NCI-H1105 treated with DMSO at 0.1 percent for 48 hours (cell line): ENCODE results near the gene ASGR2.
"Not testable (repeated sequence)": the region's sequence is repeated elsewhere in the genome, so short reads cannot be mapped to it uniquely, and the experiment has no call there.

Experiments
- DNase-seq: peaks from one replicate; lab custom pipeline; 2025; lab: John Stamatoyannopoulos, UW

Gene ASGR2

DNA sequence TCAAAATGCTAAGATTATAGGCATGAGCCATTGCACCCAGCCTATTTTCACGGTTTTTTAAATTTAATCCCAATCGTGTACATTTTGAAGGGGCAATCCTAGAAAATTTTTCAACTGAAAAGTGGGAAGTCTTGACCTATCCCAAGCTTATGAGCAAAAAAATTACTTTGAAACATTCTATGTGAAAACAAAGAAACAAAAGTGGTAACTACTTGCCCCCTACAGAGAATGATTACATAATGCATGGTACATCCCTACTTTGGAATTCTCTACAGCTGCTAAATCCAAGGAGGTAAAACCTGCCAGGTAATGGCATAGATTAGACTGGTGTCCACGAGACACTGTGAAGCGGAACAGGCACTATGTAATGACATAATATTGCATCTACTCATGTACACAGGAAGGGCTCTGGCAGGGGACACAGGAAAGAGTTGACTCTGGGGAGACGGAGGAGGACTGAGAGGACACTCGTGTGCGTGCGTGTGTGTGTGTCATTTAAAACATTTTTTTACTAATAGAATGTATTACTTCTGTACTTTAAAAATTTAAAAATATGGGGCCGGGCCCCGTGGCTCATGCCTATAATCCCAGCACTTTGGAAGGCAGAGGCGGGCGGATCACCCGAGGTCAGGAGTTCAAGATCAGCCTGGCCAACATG is 15.7 kb downstream of the ASGR2 start:
- DNase-seq = no peak

DNA sequence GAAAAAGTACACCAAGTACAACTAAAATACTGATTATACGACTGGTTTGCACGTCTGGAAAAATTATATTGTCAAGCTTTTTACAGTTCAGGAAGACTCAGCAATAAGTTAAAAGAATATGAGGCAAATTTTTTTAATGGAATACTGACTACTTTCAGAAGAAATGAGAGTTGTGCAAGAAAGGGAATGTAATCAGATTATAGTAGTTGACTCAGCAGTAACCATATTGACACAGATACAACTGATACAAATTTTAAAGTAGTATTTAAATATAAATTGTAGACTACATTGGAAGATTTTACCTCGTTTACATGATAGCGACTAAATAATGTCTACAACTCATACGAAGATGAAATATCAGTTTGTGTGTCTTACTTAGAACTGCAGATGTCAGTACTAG is 16.7 kb downstream of the ASGR2 start:
- DNase-seq = no peak

DNA sequence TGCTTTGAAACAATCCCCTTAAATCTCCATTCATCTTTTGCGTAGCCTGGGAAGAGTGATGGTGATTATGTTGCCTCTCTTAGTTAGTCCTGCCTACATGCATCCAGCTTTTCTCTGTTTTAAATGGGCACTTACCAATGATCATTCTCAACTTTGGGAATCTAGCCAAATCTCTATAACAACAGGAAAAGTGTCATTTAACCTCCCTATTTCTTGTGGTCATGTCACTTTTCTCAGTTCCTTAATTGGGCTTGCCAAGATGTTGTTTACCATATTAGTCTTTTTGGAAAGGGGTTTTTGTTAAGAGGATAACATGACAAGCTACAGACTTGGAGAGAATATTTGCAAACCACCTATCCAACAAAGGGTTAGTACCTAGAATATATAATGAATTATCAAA is 19.0 kb downstream of the ASGR2 start:
- DNase-seq = peak; percentile 81

DNA sequence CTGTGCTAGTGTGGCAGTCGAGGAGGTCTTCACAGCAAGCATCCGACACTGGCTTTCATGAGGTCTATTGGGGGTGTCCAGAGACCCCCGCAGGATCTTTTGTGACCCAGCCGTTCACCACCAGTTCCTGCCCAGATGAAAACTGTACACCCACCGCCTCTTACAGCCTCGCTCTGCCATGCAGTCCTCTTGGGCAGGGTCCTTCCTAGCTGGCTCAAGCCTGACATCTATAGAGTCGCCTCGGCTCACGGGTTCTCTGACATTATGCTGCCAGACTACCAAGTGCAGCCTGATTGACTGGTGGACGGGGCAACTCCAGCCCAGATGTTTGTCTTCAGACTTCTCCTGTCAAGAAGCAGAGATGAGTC is 20.0 kb downstream of the ASGR2 start:
- no peak for DNase-seq

DNA sequence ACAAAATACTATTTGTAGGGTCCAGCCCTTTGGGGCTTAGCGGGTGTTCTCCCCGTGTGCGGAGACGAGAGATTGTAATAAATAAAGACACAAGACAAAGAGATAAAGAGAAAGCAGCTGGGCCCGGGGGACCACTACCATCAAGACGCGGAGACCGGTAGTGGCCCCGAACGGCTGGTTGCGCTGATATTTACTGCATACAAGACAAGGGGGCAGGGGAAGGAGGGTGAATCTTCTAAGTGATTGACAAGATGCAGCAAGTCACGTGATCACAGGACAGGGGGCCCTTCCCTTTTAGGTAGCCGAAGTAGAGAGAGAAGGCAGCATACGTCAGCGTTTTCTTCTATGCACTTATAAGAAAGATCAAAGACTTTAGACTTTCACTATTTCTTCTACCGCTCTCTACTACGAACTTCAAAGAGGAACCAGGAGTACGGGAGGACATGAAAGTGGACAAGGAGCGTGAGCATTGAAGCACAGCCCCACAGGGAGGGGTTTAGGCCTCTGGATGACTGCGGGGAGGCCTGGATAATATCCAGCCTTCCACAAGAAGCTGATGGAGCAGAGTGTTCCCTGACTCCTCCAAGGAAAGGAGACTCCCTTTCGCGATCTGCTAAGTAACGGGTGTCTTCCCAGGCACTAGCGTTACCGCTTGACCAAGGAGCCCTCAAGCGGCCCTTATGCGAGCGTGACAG is 23.2 kb downstream of the ASGR2 start:
- DNase-seq = not testable (repeated sequence)

DNA sequence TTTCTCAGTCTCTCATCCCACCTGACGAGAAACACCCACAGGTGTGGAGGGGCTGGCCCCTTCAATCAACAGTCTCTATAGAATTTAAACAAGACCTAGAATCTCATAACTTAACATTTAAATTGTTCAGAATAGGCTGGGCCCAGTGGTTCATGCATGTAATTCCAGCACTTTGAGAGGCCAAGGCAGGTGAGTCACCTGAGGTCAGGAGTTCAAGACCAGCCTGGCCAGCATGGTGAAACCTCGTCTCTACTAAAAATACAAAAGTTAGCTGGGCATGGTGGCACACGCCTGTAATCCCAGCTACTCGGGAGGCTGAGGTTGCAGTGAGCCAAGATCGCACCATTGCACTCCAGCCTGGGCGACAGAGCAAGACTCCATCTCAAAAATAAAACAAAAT is 25.1 kb downstream of the ASGR2 start:
- not testable (repeated sequence) for DNase-seq

DNA sequence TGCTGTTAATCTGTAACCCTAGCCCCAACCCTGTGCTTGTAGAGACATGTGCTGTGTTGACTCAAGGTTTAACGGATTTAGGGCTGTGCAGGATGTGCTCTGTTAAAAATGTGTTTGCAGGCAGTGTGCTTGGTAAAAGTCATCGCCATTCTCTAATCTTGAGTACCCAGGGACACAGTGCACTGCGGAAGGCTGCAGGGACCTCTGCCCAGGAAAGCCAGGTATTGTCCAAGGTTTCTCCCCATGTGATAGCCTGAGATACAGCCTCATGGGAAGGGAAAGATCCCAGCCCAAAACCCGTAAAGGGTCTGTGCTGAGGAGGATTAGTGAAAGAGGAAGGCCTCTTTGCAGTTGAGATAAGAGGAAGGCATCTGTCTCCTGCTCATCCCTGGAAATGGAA is 26.2 kb downstream of the ASGR2 start:
- not testable (repeated sequence) for DNase-seq

DNA sequence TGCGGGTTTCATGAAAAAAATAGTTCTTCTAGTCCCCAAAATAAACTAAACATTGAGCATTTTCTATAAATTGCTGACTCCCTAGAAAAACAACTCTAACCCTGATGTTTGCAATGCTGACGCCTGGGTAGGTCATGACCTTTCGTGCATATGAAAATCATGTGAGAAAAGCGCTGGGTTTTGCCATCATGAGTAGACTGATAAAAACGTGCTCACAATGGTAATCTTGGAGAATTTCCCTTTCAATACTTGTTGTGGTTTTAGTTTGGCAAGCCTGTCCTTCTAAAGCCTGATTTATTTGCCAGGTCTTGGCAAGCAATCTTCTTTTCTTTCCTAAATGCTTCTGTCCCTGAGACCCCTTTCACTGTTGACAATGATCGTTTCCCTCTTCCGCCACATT is 30.5 kb downstream of the ASGR2 start:
- no peak for DNase-seq

DNA sequence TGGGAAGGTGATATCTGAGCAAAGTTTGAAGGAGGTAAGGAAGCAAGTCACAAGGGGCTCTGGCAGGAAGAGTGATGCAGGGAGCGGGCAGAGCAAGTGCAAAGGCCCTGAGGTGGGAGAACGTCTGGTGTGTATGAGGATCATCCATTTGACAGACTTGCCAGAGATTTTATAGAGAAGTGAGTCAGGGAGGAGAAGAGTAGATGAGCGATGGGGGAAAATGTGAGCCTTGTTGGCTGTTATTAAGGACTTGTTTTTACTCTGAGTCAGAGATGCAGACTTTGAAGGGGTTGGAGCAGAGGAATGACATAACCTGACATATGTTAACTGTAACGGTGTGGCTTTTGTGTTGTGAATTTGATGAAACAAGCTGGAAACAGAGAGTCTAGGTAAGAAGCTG is 31.0 kb downstream of the ASGR2 start:
- no peak for DNase-seq

DNA sequence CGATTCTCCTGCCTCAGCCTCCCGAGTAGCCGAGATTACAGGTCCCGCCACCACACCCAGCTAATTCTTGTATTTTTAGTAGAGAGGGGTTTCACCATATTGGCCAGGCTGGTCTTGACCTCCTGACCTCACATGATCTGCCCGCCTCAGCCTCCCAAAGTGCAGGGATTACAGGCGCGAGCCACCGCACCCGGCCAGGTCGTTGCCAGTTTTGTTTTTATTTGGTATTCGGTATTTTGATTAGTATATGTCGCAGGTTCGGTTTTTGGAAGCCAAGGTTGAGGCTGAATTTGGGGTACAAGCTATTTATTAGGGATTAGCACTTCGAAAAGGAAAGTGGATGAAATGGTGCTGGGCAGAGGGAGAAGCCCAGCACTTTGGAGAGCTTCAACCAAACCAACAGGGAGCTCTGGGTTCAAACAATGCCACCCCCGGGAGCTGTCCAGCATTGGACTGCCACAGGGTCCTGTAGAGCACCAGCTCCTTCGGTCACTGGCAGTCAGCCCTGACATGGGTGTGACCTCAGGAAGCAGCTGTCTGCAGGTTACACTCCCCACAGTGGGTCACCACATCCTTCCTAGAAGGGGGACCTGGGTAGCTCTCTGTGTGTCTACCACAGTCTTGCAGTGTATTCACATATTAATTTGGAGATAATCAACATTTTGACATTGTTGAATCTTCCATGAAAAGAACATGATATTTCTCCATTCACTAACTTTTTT is 33.1 kb downstream of the ASGR2 start:
- no peak for DNase-seq

DNA sequence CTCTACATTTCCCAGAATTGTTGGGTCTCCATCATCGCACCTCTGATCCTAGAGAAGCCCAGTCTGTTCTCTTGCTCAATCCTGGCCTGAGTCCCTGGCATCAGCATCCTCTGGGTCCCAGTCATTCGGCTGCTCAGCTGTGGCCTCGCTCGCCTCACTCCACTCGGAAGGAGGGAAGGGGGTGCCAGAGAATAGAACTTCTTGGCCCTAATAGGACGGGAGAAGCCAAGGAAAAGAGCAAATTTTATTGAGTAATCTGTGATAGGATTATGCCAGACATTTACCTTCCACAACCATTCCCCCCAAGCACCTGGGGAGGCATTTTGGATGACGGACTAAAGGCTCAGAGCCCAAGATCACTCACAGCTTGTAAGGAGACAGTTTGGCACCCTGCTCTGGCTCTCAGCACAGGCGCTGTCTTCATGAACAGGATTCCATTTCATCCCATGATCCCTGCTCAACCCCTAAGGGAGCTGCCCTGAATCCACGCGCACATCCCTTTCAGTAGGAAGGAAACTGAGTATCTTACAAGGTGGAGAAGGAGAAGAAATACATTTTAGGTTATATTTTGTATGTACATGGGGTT is 34.1 kb downstream of the ASGR2 start:
- no peak for DNase-seq

DNA sequence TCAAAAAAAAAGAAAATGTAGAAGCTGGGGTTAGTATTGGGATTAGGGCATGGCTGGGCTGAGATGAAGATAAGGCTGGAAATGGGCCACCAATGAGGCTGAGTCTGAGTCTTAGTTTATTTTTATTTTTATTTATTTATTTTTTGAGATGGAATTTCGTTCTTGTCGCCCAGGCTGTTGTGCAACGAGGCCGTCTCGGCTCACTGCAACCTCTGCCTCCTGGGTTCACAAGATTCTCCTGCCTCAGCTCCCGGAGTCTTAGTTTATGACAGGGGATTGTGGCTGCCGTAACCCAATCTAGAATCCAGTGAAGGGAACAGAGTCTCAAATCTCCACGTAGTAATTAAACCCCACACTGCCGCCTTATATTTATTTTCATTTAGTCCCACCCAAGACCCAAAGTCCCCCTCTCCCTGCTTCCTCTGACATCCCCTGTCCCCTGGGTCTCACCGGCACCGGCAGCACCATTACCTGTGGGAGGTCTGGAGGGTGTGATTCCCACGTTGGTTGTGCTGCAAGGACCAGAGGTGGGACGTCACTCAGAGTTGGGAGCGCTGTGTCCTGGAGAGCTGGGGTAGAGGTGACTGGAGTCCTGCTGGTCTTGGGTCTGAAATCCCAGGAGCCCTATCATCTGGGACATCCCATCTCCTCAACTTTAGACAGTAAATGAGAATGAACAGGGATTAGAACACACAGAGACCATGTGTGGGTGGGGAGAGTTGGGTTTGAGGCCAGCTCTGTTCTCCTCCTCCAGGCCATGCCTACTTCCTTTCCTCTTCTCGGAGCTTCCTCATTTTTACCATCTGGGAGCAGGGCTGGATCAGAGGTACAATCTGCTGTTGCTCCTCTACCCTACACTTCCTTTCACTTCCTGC is 34.8 kb downstream of the ASGR2 start, which contains the start of gene CLEC10A:
TSS of gene CLEC10A (minus strand) at position 671 of the 875 bp plus-strand sequence. CDS start 1,439 bp downstream, outside the sequence.
- DNase-seq = no peak

DNA sequence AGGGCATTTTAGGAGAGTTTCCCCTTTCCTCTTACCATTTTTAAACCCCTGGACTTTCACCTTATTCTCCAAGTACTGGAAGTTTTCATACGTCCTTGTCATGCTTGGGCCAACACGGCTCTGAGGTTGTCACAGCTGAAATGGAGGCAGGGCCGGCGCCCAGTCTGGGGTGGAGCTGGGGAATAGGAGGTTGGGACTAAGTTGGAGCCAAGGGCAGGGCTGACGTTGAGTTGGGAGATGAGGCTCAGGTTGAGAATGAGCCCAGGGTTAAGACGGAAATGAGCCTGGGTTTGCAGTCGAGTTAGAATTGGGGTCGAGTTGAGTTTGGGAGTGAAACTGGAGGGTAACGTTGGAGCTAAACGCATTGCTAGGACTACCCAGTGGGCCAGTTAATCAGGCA is 35.9 kb downstream of the ASGR2 start:
- no peak for DNase-seq

DNA sequence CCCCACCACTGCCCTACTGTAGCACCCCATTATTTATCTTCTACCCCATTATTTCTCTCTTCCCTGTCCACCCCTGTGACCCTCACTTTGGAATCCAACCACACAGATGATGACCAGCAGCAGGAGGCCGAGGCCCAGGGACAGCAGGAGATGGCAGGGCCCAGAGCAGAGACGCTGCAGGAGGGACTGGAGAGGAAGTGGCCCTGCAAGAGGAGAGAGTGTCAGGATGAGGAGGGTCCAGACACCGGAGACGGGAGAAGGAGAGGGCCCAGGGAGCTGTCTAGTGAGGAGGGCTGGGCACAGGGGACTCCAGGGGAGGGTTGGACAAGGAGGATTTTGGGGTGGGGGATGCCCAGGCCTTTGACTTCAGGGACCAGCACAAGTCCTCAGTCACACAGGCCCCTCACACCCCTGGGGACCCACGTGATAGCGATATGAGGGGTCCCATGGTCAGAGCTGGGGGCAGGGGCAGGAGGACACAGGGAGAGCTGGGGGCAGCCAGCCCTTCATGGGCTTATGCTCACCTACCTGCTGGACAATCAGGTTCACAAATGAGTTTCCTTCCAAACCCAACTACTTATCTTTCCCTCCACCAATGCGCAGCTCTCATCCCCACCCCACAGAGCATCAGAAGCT is 36.6 kb downstream of the ASGR2 start:
- no peak for DNase-seq

DNA sequence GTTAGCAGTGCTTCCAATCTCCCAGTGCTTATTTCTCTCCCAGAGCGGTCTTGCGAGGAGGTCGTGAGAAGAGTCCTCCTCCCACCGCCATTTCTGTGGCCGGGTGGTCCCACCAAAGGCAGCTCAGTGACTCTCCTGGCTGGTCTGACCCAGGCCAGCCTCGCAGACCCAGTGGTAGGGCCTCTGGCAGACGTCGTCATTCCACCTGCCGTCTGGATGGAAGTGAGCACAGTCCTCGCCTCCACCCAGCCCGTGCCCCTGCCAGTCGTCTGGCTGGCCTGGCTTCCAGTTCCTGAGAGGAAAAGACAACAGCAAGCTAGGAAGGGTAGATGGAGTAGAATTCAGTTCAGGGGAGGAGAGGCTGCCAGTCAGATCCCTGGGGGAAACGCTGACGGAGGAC is 39.7 kb downstream of the ASGR2 start:
- DNase-seq = no peak

DNA sequence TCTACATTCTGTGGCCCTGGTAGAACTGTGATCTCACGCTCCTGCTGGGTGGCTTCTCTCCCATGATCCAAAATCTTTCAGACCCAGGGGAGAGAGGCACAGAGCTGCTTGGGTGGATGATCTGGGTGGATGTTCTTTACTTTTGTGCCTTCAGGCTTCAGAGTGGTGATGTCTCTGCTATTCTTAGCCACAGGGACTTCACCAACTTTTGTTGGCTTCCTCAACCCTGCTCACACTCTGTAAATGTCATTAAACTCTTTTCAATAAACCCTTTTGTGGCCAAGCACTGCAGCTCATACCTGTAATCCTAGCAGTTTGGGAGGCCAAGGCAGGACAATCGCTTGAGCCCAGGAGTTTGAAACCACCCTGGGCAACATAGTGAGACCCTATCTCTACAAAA is 42.2 kb downstream of the ASGR2 start:
- DNase-seq = no peak

DNA sequence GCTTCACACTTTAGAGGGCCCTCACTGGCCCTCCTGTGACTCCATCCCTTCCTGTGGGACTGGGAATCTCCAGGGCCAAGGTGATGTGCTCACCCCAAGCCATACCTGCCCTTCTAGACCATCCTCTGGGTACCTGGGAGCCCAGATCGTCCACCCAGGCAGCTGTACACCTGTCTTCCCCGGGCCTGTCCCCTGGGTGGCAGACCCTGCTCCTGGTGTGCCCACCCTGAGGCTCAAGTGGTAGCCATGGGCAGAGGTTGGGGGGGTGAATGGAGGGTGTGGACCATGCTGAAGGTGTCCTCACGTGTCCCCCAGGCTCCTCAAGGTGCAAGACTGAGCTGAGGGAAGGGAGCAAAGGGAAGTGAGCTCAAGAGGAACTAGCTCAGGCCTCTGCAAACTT is 43.9 kb downstream of the ASGR2 start:
- no peak for DNase-seq

DNA sequence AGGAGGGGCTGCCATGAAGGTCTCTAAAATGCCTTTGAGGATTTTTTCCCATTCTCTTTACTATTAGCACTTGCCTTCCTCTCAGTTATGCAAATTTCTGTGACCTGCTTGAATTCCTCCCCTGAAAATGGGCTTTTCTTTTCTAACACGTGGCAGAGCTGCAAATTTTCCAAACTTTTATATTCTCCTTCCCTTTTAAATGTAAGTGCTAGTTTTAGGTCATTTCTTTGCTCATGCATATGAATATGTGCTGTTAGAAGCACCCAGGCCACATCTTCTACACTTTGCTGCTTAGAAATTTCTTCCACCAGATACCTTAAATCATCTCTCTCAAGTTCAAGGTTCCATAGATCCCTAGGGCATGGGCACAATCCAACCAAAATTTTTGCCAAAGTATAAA is 46.4 kb downstream of the ASGR2 start:
- DNase-seq = no peak

DNA sequence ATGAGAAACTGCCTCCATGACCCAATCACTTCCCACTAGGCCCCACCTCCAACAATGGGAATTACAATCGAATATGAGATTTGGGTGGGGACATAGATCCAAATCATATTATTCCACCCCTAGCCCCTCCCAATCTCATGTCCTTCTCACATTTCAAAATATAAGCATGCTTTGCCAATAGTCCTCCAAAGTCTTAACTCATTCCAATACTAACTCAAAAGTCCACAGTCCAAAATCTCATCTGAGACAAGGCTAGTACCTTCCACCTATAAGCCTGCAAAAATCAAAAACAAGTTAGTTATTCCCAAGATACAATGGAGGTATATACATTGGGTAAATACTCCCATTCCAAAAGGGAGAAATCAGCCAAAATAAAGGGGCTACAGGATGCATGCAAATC is 47.4 kb downstream of the ASGR2 start:
- no peak for DNase-seq

DNA sequence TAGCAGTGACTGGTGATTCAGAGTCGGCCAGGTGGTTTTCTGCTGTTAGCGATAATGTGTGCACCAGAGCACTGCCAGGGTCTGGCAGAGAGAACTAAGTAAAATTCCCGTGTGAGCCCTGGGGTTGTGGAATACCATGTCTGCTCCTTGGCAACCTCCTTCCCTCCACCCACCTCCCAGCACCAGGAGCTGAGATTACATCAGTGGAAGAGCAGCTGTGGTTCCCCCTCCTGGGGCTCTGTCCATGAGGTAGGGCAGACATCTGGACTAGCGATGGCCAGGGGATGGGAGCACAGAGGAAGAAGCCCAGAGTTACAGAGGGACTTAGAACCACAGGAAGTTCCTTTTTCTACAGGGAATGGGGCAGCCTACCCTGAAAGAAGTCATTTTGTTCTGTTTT is 50.4 kb downstream of the ASGR2 start:
- no peak for DNase-seq

DNA sequence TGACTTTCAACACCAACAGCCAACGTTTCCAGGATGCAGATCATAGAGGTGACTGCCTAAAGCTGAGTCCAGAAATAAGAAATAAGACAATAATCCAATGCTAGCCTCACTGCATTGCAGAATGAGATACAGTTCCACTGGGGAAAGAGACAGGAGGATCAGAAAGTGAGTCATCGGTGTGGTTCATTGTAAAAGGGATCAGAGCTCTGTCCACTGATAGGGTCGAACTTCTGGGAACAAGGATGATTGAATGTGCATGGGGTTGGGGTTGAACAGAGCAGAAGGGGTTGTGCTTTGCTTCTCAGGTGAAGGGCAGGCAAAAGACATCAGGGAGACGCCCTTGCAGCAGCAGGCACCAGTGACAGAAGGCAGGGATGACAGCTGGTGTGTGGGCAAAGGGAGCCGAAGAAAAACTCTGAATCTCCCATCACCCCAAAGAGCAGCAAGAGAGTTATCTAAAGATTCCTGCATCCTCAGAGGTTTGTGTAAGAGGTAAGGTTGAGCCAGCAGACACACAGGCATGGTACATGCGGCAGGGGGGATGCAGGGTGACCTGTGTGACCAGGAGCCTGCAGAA is 51.0 kb downstream of the ASGR2 start:
- no peak for DNase-seq
